GM13977 (cell line): ENCODE results near the gene LBP.

Experiments used
- DNase-seq: peaks from one replicate; pipeline ENCODE4 v3.0.0; 2012; ENCODE audit warnings: low spot score
- CTCF ChIP-seq: IDR thresholded peaks from 2 replicates; pipeline ENCODE4 v1.5.1; 2012; ENCODE audit warnings: mild to moderate bottlenecking, control low read depth; ENCODE audit not compliant: insufficient read depth; ENCODE audit errors: extremely low read depth, missing control alignments
- in situ Hi-C: fragments of 300-500 bp; cut with MboI; formaldehyde crosslinking; loops from one replicate; pipeline ENCODE4 v1.12.0; 2022; ENCODE audit warnings: low sequenced_read_pairs, low pct_unique_long_range_greater_than_20kb, mixed read lengths, inconsistent platforms; ENCODE audit not compliant: unreplicated experiment

The LBP gene

DNA sequence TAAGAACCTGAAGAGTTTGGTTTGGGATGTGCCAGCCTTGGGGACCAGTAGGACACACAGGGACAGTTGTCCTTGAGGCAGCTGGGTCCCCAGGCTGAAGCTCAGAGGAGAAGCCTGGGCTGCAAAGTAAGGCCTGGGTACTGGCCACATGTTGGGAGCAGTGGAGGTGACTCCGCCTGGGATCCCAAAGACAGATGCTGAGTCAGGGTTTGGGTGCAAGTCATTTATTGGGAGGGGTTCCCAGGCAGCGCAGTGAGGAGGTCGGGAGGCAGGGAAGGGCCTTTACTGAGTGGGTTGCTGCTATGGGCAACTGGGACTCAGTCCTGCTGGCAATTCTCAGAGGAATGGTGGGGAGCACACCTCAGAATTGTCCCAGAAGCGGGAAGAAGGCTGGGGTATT, 29.9 kb upstream of the LBP start:
- no peak for TF ChIP-seq CTCF
- in situ Hi-C loops, result no loop called here
- no peak for DNase-seq

DNA sequence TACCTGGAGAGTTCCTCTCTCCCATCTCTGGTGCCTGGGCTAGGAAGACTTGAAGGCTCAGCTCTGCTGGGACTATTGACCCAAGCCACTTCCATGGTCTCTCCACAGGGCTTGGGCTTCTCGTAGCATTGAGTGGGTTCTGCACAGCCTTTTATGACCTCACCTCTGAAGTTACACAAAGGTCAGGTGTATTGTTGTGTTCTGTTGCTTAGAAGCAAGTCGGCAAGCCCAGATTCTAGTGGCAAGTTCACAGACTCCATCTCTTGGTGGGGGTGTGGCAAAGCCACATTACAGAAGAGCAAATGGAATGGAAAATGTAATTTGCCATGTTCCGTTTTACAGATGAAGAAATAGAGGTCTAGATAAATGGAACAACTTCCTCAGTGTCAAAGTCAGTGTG, 28.9 kb upstream of the LBP start:
- no peak for DNase-seq
- in situ Hi-C loops, result no loop called here
- no peak for TF ChIP-seq CTCF

GRCh38 chr20:38320221-38320620, 26.1 kb upstream of the LBP start:
- in situ Hi-C loops, result no loop called here

GRCh38 chr20:38321959-38322598, 24.2 kb upstream of the LBP start:
- DNase-seq, result no peak
- peak; percentile 43 for TF ChIP-seq CTCF
- in situ Hi-C loops, result no loop called here

More at GRCh38 chr20:38320221-38320620, 26.1 kb upstream of the LBP start:
- DNase-seq, result no peak
- TF ChIP-seq CTCF, result no peak

DNA sequence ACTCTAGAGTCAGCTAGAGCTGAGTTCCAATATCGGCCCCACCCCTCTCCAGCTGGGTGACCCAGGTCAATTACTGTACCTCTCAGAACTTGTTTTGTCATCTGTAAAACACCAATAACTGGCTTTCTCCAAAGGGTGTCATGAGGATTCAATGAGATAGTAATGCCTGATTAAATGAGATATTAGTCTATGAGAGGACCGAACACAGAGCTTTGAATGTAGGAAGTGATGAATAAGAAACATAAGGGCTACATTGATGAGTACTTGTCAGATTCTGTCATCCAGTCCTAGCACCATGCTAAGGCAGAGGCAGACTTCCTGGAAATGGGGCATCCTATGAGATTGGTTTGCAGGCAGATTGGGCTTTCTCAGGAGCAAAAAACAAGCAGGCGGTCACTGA, 22.1 kb upstream of the LBP start:
- DNase-seq, result no peak
- no peak for TF ChIP-seq CTCF
- in situ Hi-C loops, result no loop called here

GRCh38 chr20:38325167-38325566, 21.1 kb upstream of the LBP start:
- TF ChIP-seq CTCF, result no peak
- DNase-seq, result no peak
- in situ Hi-C loops, result no loop called here
